Neural progenitor cell (in vitro differentiated cells): ENCODE data around the gene MYD88.

Experiments
- CTCF ChIP-seq: fragments of 200-600 bp; sonication (generic); IDR thresholded peaks from 2 replicates; pipeline ENCODE4 v1.5.1; 2017; ENCODE audit warnings: antibody characterized with exemption, mild to moderate bottlenecking
- EZH2 ChIP-seq: fragments of 200-600 bp; sonication (generic); IDR thresholded peaks from 2 replicates; pipeline ENCODE4 v1.6.1; 2017; ENCODE audit warnings: antibody characterized with exemption, mild to moderate bottlenecking, moderate library complexity
- EZH2phosphoT487 ChIP-seq: fragments of 200-600 bp; sonication (generic); IDR thresholded peaks from 2 replicates; pipeline ENCODE4 v1.6.1; 2017; ENCODE audit warnings: antibody characterized with exemption

- no peak for TF ChIP-seq CTCF
- TF ChIP-seq EZH2: no peak
- no peak for TF ChIP-seq EZH2phosphoT487
Observed at GRCh38 chr3:38122712-38123290, 15.7 kb upstream of the MYD88 start.
